Measurements from ENCODE around the gene MSI2. TPM values are rescaled to one million over a fixed set of nuclear protein-coding genes. Genes with fewer than 3 reads are reported as not detected.

The MSI2 gene
- total RNA-seq, 1 experiment from 2014 or later = 47.9 TPM

GRCh38 chr17:57708410-57708809 is 452.1 kb downstream of the MSI2 start:
- DNase-seq (ENCODE audit: low spot score) = no peak

DNA sequence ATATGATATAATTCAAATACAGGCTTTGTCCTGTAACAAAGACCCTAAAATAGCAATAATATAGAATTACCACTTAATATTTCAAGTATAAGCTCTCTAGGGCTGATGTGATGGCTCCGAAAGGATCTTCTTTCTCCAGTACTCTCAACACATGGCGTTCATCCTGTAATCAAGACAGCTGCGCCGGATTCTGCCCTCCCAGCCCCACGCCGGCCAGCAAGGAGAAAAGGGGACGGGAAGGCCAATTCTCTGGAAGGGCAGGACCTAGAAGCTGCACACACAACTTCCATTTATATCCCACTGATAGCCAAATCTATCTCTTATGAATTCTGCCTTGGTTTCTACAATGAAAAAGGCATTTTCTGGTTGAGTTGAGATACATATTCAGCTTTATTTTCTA is 456.8 kb downstream of the MSI2 start:
- DNase-seq (ENCODE audit: low spot score) = no peak

DNA sequence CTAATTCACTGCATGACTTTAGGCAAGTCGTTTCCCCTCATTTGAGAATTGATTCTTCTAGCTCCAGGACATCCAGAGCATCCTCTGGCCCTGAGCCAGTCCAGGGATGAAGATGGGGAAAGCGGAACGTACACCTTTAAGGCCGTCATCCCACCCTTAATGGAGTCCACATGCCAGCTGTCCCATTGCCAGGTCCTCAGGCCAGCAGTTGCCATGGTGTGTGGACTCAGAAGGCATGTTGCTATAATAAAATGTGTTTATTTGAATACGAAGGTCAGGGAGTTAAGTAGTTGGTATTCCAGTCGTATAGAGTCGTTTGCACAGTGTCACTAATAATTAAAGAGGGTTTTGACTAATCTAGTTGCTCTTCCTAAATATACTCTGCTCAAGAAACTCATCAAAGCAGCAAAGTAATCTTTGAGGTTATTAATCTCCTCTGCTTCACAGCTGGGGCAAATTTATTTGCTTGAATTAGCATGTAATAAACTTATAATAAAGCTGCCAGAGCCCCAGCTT is 458.4 kb downstream of the MSI2 start:
- DNase-seq (ENCODE audit: low spot score) = no peak

DNA sequence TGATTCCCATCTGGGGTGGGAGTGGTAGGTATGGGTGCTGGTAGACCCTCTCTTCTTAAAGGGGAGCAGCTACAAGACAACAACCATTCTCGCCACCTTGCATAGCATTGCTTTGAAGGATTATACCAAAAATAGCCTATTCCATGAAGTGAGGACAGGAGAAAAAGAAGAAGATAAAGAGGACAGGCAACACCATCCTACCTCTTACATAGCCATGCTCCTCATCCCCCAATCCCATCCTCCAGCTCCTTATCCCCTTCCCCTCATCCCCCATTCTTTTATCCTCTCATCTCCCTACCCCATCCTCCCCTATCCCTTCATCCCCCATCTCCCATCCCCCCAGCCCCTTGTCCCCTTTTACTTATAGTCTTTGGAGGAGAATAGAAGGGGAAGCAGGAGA is 459.7 kb downstream of the MSI2 start:
- no peak for DNase-seq (ENCODE audit: low spot score)

- DNase-seq (ENCODE audit: low spot score) = no peak
These were observed 462.6 kb downstream of the MSI2 start for GRCh38 chr17:57718878-57719277.

DNA sequence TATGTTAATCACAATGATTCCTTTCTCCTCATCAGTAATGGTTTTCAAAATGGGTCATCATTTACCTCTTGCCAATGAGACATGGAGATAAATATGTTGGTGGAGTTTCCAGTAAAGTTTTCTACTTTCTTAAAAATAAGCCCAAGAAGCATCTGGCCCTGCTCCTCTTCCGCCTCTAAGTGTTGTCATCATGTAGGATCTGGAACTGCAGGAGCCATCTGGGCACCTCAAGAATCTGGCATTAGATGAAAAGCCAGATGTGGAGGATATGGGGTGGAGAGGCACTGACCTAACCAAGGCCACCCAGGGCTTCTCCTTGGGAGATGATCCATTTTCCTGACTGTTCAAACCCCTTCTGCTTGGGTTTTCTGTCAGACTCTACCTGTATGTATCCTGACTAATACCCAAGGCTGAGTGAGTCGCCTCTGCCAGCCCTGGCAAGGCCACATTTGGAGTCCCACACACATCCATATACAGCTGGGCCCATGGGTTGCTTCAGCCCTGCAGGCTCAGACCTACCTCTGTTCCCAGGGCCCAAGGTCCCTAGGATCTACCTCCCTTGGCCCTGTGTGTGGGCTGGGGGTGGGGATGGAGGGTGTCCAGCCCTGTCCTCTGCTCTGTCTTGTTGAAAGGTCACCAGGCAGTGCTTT is 464.2 kb downstream of the MSI2 start:
- no peak for DNase-seq (ENCODE audit: low spot score)

GRCh38 chr17:57721967-57722703 is 465.8 kb downstream of the MSI2 start:
- DNase-seq (ENCODE audit: low spot score) = no peak

DNA sequence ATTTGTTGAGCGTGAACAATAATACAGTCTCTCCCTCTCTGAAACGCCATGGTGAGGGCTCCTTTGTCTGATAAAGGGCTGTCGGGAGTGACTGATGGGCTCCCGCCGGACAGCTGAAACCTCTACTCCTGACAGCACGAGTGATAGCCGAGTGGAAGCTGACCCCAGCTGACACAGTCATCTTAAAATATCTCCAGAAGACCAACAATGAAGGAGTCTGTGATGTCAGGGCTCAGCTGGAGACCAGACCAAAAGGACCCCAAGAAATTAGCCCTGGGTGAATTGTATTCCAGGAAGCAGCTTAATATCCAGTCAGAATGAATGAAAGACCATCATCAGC is 466.4 kb downstream of the MSI2 start:
- no peak for DNase-seq (ENCODE audit: low spot score)

DNA sequence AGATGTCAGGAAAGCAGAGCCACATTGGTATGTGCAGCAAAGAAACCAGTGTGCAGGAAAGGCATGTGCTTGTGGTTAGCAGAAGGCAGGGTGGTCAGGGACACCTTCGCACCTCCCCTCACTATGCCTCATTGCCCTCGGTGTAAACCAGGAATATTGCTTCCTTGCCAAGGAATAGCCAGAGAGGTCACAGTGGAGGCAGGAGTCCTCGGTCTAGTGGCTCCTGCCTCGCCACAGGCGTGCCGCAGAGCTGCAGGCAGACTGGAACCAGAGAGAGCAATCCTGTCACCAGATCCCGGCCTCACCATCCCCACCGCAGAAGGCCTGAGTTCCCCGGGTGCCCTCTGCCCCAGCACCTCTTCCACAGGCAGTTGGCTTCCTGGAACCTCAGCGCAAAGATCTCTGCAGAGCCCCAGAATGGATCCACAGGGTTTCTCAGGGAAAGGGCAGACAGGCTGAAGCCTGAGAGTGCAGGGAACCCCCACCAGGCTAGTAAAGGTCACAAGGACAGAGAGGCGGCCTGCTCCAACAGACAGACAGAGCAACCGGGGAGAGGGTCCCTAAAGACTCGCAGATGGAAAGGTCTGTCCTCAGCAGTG is 467.2 kb downstream of the MSI2 start:
- no peak for DNase-seq (ENCODE audit: low spot score)

GRCh38 chr17:57724026-57724728 is 467.9 kb downstream of the MSI2 start:
- DNase-seq (ENCODE audit: low spot score) = peak; percentile 13

DNA sequence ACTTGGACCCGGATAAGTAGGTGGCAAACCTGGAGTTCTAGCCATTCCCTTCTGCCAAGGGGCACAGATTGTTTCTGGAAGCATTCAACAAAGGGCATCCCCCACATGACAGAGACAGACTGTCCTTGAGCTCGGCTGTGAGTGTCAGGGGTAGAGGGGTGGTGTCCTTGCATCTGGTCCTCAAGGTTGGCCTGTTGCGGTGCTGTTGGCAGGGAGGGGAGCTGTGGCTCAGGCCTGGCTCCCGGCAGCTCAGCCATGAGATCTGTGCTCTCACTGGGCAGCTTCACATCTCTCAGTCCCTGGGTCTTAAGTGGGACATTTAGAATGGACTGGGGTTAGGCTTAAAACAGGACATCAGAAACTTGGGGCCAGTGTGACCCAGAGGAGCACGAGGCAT is 468.4 kb downstream of the MSI2 start:
- DNase-seq (ENCODE audit: low spot score) = no peak

- DNase-seq (ENCODE audit: low spot score) = no peak
These were observed 470.0 kb downstream of the MSI2 start for GRCh38 chr17:57726213-57726790.

- no peak for DNase-seq (ENCODE audit: low spot score)
These were observed 470.5 kb downstream of the MSI2 start for GRCh38 chr17:57726838-57727237.

DNA sequence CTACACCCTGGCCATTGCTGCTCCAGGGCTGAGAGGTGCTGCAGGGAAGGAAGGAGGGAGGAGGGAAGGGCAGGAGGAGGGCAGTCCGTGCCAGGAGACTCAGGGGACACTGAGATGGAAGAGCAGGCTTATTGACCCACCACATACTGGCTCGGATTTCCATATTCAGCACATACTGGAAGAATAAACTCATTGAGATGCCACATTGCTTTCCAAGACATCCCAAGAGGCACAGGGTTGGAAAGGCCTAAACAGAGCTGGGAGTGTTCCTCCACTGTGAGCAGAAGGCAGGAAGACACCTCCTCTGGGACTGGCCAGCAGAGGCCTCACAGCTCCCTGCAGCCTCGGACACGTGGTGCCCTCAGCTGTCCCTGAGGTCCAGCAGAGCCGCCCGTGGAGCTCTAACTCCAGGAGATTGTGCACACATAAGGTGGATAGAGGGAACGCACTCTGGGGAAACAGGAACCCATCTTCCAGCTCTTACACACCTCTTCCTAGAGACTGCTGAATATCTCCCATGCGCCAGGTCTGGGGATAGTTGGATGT is 471.4 kb downstream of the MSI2 start:
- no peak for DNase-seq (ENCODE audit: low spot score)

DNA sequence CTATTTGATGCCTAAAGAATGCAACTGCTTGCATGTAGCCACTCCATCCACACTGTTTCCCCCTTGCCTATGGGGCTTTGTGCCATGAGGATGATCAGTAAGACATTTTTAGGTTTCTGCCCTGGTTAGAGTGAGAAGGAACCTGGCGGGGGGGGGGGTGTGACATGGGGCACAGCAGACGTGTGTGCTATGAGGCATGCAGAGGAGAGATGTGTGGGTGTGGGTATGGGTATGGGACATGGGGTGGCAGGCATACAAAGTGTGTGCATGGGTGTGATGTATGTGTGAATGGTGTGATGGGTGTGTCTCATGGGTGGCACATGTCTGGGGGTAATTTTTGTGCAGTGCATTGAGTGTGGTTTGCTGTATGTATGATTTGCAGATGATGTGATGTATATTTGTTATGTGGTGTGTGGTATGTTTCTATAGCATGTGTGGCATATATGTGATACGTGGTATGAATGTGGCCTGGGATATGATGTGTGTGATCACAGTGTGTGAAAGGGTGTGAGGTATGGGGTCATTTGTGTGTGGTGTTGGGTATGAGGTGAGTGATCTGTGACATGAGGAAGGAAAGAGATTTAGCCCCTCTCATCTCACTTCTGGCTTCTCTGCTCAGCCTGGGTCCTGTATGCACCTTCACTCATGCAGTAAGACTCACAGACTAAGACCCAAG is 473.8 kb downstream of the MSI2 start:
- no peak for DNase-seq (ENCODE audit: low spot score)

GRCh38 chr17:57732062-57732461 is 475.7 kb downstream of the MSI2 start:
- DNase-seq (ENCODE audit: low spot score) = no peak

DNA sequence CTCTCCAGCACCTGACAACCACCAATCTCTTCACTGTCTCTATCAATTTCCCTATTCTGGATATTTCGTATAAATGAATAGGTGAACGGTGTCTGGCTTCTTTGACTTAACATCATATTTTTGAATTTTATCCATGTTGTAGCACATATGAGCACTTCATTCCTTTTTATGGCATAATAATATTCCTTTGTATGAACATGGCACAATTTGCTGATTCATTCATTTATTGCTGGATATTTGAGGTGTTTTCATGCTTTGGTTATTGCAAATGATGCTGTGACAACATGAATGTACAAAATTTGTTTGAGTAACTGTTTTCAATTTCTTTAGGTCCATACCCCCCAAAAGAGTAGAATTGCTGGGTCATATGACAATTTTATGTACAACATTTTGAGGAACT is 476.8 kb downstream of the MSI2 start:
- DNase-seq (ENCODE audit: low spot score) = no peak
